ENCODE results near the gene TMEM54. TPM values are rescaled to one million over a fixed set of nuclear protein-coding genes. Genes with fewer than 3 reads are reported as not detected.

The TMEM54 gene
- polyA plus RNA-seq (ENCODE audit: insufficient read length in 12 of 12) = 10 to 100 TPM in 3 of 12 donors, 1 to 10 TPM in 8, not detected in 1; 3.2 to 23.9 (median 5.4) TPM
- long read RNA-seq, donor 1, transcript TMEM54-202 (6 exons, 999 nt) = major isoform, 40 of 56 reads
- long read RNA-seq, donor 1, partial matches to known transcripts = 12 of 56 reads
- long read RNA-seq, donor 1, other reads (novel, unspliced or antisense) = 0 of 56 reads
- long read RNA-seq, donor 2, transcript TMEM54-202 (6 exons, 999 nt) = major isoform, 5 of 5 reads
- long read RNA-seq, donor 2, partial matches to known transcripts = 0 of 5 reads
- long read RNA-seq, donor 2, other reads (novel, unspliced or antisense) = 0 of 5 reads
- long read RNA-seq, donor 3, partial matches to known transcripts = 0 of 2 reads
- long read RNA-seq, donor 3, other reads (novel, unspliced or antisense) = 0 of 2 reads
- long read RNA-seq, donor 4, partial matches to known transcripts = 0 of 1 reads
- long read RNA-seq, donor 4, other reads (novel, unspliced or antisense) = 0 of 1 reads
- long read RNA-seq, donor 5, transcript TMEM54-202 (6 exons, 999 nt) = major isoform, 5 of 5 reads
- long read RNA-seq, donor 5, partial matches to known transcripts = 0 of 5 reads
- long read RNA-seq, donor 5, other reads (novel, unspliced or antisense) = 0 of 5 reads
- long read RNA-seq, donor 6, partial matches to known transcripts = 0 of 3 reads
- long read RNA-seq, donor 6, other reads (novel, unspliced or antisense) = 0 of 3 reads
- long read RNA-seq, donor 7, transcript TMEM54-202 (6 exons, 999 nt) = major isoform, 5 of 5 reads
- long read RNA-seq, donor 7, partial matches to known transcripts = 0 of 5 reads
- long read RNA-seq, donor 7, other reads (novel, unspliced or antisense) = 0 of 5 reads
- long read RNA-seq, donor 8, partial matches to known transcripts = 0 of 1 reads
- long read RNA-seq, donor 8, other reads (novel, unspliced or antisense) = 0 of 1 reads
- long read RNA-seq, donor 9, transcript TMEM54-202 (6 exons, 999 nt) = major isoform, 6 of 6 reads
- long read RNA-seq, donor 9, partial matches to known transcripts = 0 of 6 reads
- long read RNA-seq, donor 9, other reads (novel, unspliced or antisense) = 0 of 6 reads
- long read RNA-seq, donor 10, partial matches to known transcripts = 0 of 1 reads
- long read RNA-seq, donor 10, other reads (novel, unspliced or antisense) = 0 of 1 reads
- long read RNA-seq, donor 11, transcript TMEM54-202 (6 exons, 999 nt) = major isoform, 7 of 8 reads
- long read RNA-seq, donor 11, partial matches to known transcripts = 0 of 8 reads
- long read RNA-seq, donor 11, other reads (novel, unspliced or antisense) = 0 of 8 reads

- DNase-seq = no peak
Measured at GRCh38 chr1:32900956-32901822, at the start of gene TMEM54. Gene TMEM54 (minus strand): TSS chr1:32901389. CDS start chr1:32901238, 151 bp downstream.

GRCh38 chr1:32949519-32949918 is 48.3 kb upstream of the TMEM54 start:
- DNase-seq = no peak

- DNase-seq = peak; percentile 28
Measured at GRCh38 chr1:32948905-32949304, 47.7 kb upstream of the TMEM54 start.

- DNase-seq = no peak
Measured at GRCh38 chr1:32948390-32948722, 47.2 kb upstream of the TMEM54 start.

GRCh38 chr1:32947669-32948389 is 46.6 kb upstream of the TMEM54 start:
- no peak for DNase-seq

- no peak for DNase-seq
Measured at GRCh38 chr1:32946413-32946812, 45.2 kb upstream of the TMEM54 start.

- no peak for DNase-seq
Measured at GRCh38 chr1:32944180-32944579, 43.0 kb upstream of the TMEM54 start.

- no peak for DNase-seq
Measured at GRCh38 chr1:32939655-32940371, 38.6 kb upstream of the TMEM54 start.

GRCh38 chr1:32937061-32937460 is 35.9 kb upstream of the TMEM54 start:
- no peak for DNase-seq

- no peak for DNase-seq
Measured at GRCh38 chr1:32934535-32934934, 33.3 kb upstream of the TMEM54 start.

GRCh38 chr1:32933742-32934322 is 32.6 kb upstream of the TMEM54 start:
- DNase-seq = peak; percentile 32

- no peak for DNase-seq
Measured at GRCh38 chr1:32931760-32932159, 30.6 kb upstream of the TMEM54 start.

GRCh38 chr1:32929366-32929765 is 28.2 kb upstream of the TMEM54 start:
- no peak for DNase-seq

GRCh38 chr1:32928715-32929114 is 27.5 kb upstream of the TMEM54 start:
- DNase-seq = no peak

- DNase-seq = no peak
Measured at GRCh38 chr1:32928285-32928684, 27.1 kb upstream of the TMEM54 start.

- no peak for DNase-seq
Measured at GRCh38 chr1:32927441-32927840, 26.3 kb upstream of the TMEM54 start.

GRCh38 chr1:32926562-32926961 is 25.4 kb upstream of the TMEM54 start:
- DNase-seq = no peak

- DNase-seq = no peak
Measured at GRCh38 chr1:32925403-32926162, 24.4 kb upstream of the TMEM54 start.

Data from muscle of arm (tissue), 14 donors.